ENCODE data around the gene FBXL20. TPM values are rescaled to one million over a fixed set of nuclear protein-coding genes. Genes with fewer than 3 reads are reported as not detected.

The FBXL20 gene
- total RNA-seq, 1 experiment from 2014 or later: 5.0 TPM

Other genes starting within 250 kb of the FBXL20 start
- not detected in 2 replicates for gene PLXDC1, start 250.0 kb downstream of the FBXL20 start, total RNA-seq (2014; rRNA removed)
- gene ARL5C, start 235.5 kb downstream of the FBXL20 start, total RNA-seq (2014; rRNA removed): 0.58 TPM in 1 of 2 replicates, not detected in the other
- 4.3 and 6.0 TPM in 2 replicates for gene CACNB1, start 204.0 kb downstream of the FBXL20 start, total RNA-seq (2014; rRNA removed)
- 2,496 and 2,509 TPM in 2 replicates for gene RPL19, start 201.3 kb downstream of the FBXL20 start, total RNA-seq (2014; rRNA removed)
- gene STAC2, start 175.7 kb downstream of the FBXL20 start, total RNA-seq (2014; rRNA removed): not detected in 2 replicates
- 19.1 and 27.0 TPM in 2 replicates for gene MED1, start 49.6 kb upstream of the FBXL20 start, total RNA-seq (2014; rRNA removed)
- gene CDK12, start 59.9 kb upstream of the FBXL20 start, total RNA-seq (2014; rRNA removed): 30.4 and 39.2 TPM in 2 replicates
- not detected in 2 replicates for gene NEUROD2, start 206.3 kb upstream of the FBXL20 start, total RNA-seq (2014; rRNA removed)
- gene PPP1R1B, start 225.3 kb upstream of the FBXL20 start, total RNA-seq (2014; rRNA removed): 2.9 and 3.1 TPM in 2 replicates
- 30.5 and 56.4 TPM in 2 replicates for gene STARD3, start 235.5 kb upstream of the FBXL20 start, total RNA-seq (2014; rRNA removed)